AG20443 (cell line): ENCODE measurements around the gene TMEM120B.
A peak's percentile ranks its signal among the peaks of the same experiment; 100 is the strongest.
"Not testable (repeated sequence)": the region's sequence is repeated elsewhere in the genome, so short reads cannot be mapped to it uniquely, and the experiment has no call there.

Experiments used
- DNase-seq: peaks from one replicate; pipeline ENCODE4 v3.0.0; 2012; ENCODE audit warnings: low spot score, mixed read lengths

Gene TMEM120B

GRCh38 chr12:121748218-121748570, 35.6 kb downstream of the TMEM120B start:
- DNase-seq, result no peak

GRCh38 chr12:121748571-121749265, 36.2 kb downstream of the TMEM120B start:
- peak; percentile 58 for DNase-seq

GRCh38 chr12:121749267-121749666, 36.7 kb downstream of the TMEM120B start:
- DNase-seq, result no peak

GRCh38 chr12:121750507-121750955, 38.0 kb downstream of the TMEM120B start:
- no peak for DNase-seq

- DNase-seq, result no peak
These were observed 38.5 kb downstream of the TMEM120B start for GRCh38 chr12:121751034-121751433.

GRCh38 chr12:121751749-121752351, 39.3 kb downstream of the TMEM120B start:
- DNase-seq, result no peak

GRCh38 chr12:121753844-121754264, 41.3 kb downstream of the TMEM120B start:
- no peak for DNase-seq

GRCh38 chr12:121754836-121755235, 42.3 kb downstream of the TMEM120B start:
- DNase-seq, result no peak

GRCh38 chr12:121755591-121755990, 43.0 kb downstream of the TMEM120B start:
- DNase-seq, result no peak

- not testable (repeated sequence) for DNase-seq
These were observed 46.0 kb downstream of the TMEM120B start for GRCh38 chr12:121758536-121758935.

- no peak for DNase-seq
These were observed 49.7 kb downstream of the TMEM120B start for GRCh38 chr12:121762269-121762668.

GRCh38 chr12:121764808-121765207, 52.3 kb downstream of the TMEM120B start:
- no peak for DNase-seq

- DNase-seq, result peak; percentile 83
These were observed 53.0 kb downstream of the TMEM120B start for GRCh38 chr12:121765573-121765972.

- no peak for DNase-seq
These were observed 53.9 kb downstream of the TMEM120B start for GRCh38 chr12:121766290-121767039.

- DNase-seq, result peak; percentile 82
These were observed 55.0 kb downstream of the TMEM120B start for GRCh38 chr12:121767525-121768016.

GRCh38 chr12:121769297-121769830, 56.8 kb downstream of the TMEM120B start:
- DNase-seq, result no peak

GRCh38 chr12:121769831-121770301, 57.3 kb downstream of the TMEM120B start:
- DNase-seq, result no peak

- DNase-seq, result no peak
These were observed 57.8 kb downstream of the TMEM120B start for GRCh38 chr12:121770388-121770787.

- DNase-seq, result no peak
These were observed 58.5 kb downstream of the TMEM120B start for GRCh38 chr12:121770813-121771625.

GRCh38 chr12:121773011-121773777, 60.6 kb downstream of the TMEM120B start:
- peak; percentile 82 for DNase-seq
